MV-4-11 (cell line): Measurements from ENCODE around the gene EGFL7.
A peak's percentile ranks its signal among the peaks of the same experiment; 100 is the strongest.

Experiments
- DNase-seq: peaks from one replicate; lab custom pipeline; 2025; lab: John Stamatoyannopoulos, UW

EGFL7 gene

GRCh38 chr9:136685790-136686533, 23.2 kb downstream of the EGFL7 start:
- DNase-seq, result peak; percentile 12

- no peak for DNase-seq
These were observed 23.7 kb downstream of the EGFL7 start for GRCh38 chr9:136686534-136686793.

GRCh38 chr9:136686794-136687711, 24.3 kb downstream of the EGFL7 start, which contains the start of gene AGPAT2:
TSS of gene AGPAT2 (minus strand) at chr9:136687457. CDS start at chr9:136687357, 100 bp downstream.
- DNase-seq, result peak; percentile 70

GRCh38 chr9:136687721-136688223, 25.1 kb downstream of the EGFL7 start:
- no peak for DNase-seq

GRCh38 chr9:136688274-136689107, 25.8 kb downstream of the EGFL7 start:
- peak; percentile 77 for DNase-seq

GRCh38 chr9:136689108-136689460, 26.4 kb downstream of the EGFL7 start:
- no peak for DNase-seq

- DNase-seq, result no peak
These were observed 27.5 kb downstream of the EGFL7 start for GRCh38 chr9:136690104-136690805.

GRCh38 chr9:136690806-136691261, 28.1 kb downstream of the EGFL7 start:
- DNase-seq, result no peak

GRCh38 chr9:136691316-136692184, 28.8 kb downstream of the EGFL7 start:
- DNase-seq, result no peak

- DNase-seq, result no peak
These were observed 29.7 kb downstream of the EGFL7 start for GRCh38 chr9:136692185-136693134.

GRCh38 chr9:136693135-136693489, 30.4 kb downstream of the EGFL7 start:
- no peak for DNase-seq

GRCh38 chr9:136693490-136694162, 30.9 kb downstream of the EGFL7 start:
- DNase-seq, result no peak

GRCh38 chr9:136694163-136694871, 31.6 kb downstream of the EGFL7 start:
- DNase-seq, result peak; percentile 13

- no peak for DNase-seq
These were observed 32.1 kb downstream of the EGFL7 start for GRCh38 chr9:136694872-136695247.

- DNase-seq, result no peak
These were observed 32.7 kb downstream of the EGFL7 start for GRCh38 chr9:136695435-136695895.

- DNase-seq, result peak; percentile 14
These were observed 33.2 kb downstream of the EGFL7 start for GRCh38 chr9:136695955-136696354.

- no peak for DNase-seq
These were observed 33.8 kb downstream of the EGFL7 start for GRCh38 chr9:136696502-136696901.
